Transverse colon (tissue), 4 donors: ENCODE measurements around the gene FXN. TPM values are rescaled to one million over a fixed set of nuclear protein-coding genes. Genes with fewer than 3 reads are reported as not detected.
A peak's percentile ranks its signal among the peaks of the same experiment; 100 is the strongest.

Experiments
- DNase-seq: peaks from one replicate; pipeline ENCODE4 v3.0.0-alpha.2; 2019
- H3K27ac ChIP-seq, 4 donors: fragments of 200-600 bp; sonication (generic); 2 replicates each; pipeline ENCODE4 v1.5.1; 2016 to 2018; ENCODE audit warnings: inconsistent platforms in 4 of 4
- H3K27me3 ChIP-seq: fragments of 200-600 bp; sonication (generic); 2 replicates; pipeline ENCODE4 v1.5.1; 2017; ENCODE audit warnings: inconsistent platforms
- H3K36me3 ChIP-seq, 4 donors: fragments of 200-600 bp; sonication (generic); 2 replicates each; pipeline ENCODE4 v1.5.1; 2017 to 2019; ENCODE audit warnings: inconsistent platforms in 4 of 4
- H3K4me1 ChIP-seq, 4 donors: fragments of 200-600 bp; sonication (generic); 2 replicates each; pipeline ENCODE4 v1.5.1; 2017 to 2020; ENCODE audit warnings: inconsistent platforms in 4 of 4
- H3K4me3 ChIP-seq, 4 donors: fragments of 200-600 bp; sonication (generic); 1 replicate in 1 of 4; 2 replicates in 3 of 4; pipeline versions ENCODE4 v1.5.1 to v1.6.1; 2017 to 2019; ENCODE audit warnings: inconsistent platforms in 4 of 4
- H3K9me3 ChIP-seq, 2 donors: fragments of 200-600 bp; sonication (generic); 2 replicates each; pipeline ENCODE4 v1.5.1; 2017 to 2019; ENCODE audit warnings: inconsistent platforms in 2 of 2
- CTCF ChIP-seq, 5 experiments: fragments of 200-600 bp in 3 of 5; fragments of 450-650 bp in 2 of 5; sonication (generic) in 3 of 5; IDR thresholded peaks; 1 replicate in 2 of 5; 2 replicates in 3 of 5; pipeline ENCODE4 v1.5.1; 2016 to 2017; ENCODE audit warnings: antibody characterized with exemption in 5 of 5, inconsistent platforms in 3 of 5, mild to moderate bottlenecking in 2 of 5, moderate library complexity in 1 of 5
- EP300 ChIP-seq: sonication (generic); formaldehyde crosslinking; IDR thresholded peaks from one replicate; pipeline ENCODE4 v1.6.1; 2017; ENCODE audit warnings: antibody characterized with exemption, low read depth
- POLR2A ChIP-seq: fragments of 450-650 bp; IDR thresholded peaks from one replicate; pipeline ENCODE4 v1.6.1; 2016; ENCODE audit warnings: antibody characterized with exemption, mild to moderate bottlenecking, moderate library complexity
- POLR2AphosphoS5 ChIP-seq, 3 donors: sonication (generic); formaldehyde crosslinking; IDR thresholded peaks; one replicate each; pipeline ENCODE4 v1.6.1; 2016; ENCODE audit warnings: antibody characterized with exemption in 3 of 3
- WGBS, 2 donors: methylation state at CpG; one replicate each; pipeline ENCODE4 v1.1.5; 2018; ENCODE audit warnings: low coverage in 1 of 2; 5-methylcytosine and 5-hydroxymethylcytosine counted together
- in situ Hi-C, 4 donors: fragments of 200-750 bp; cut with MboI; loops; one replicate each; pipeline versions ENCODE4 v1.15.0 to v1.15.1; 2017; ENCODE audit warnings: low sequenced_read_pairs in 3 of 4, low pct_ligation_motif_present in 1 of 4, low pct_unique_long_range_greater_than_20kb in 1 of 4
- intact Hi-C: fragments of 100-400 bp; cut with DNase I; formaldehyde crosslinking; loops from one replicate; pipeline ENCODE4 v1.15.1; 2023; ENCODE audit warnings: low total_unique reads
- small RNA-seq, 4 donors: library from RNA; depleted of rRNA; stranded (forward); fragments of <200 nt; gene quantifications; one replicate each; pipeline ENCODE3, GENCODE V24; 2016
- total RNA-seq, 4 donors: library from RNA; depleted of rRNA; stranded (reverse); fragments of >200 nt; gene quantifications; one replicate each; pipeline ENCODE4 v1.1.0, GENCODE V29; 2016

The FXN gene
- total RNA-seq, 4 donors from 2014 or later, result 2.0 to 5.5 (median 3.5) TPM

GRCh38 chr9:69145144-69145715 is 109.7 kb downstream of the FXN start:
- no peak for DNase-seq
- in situ Hi-C loops, result no loop called here

GRCh38 chr9:69147041-69147834 is 111.7 kb downstream of the FXN start:
- no peak for DNase-seq
- in situ Hi-C loops (no loop called here), intact Hi-C loops (no loop called here)
- 92 to 93% methylated on average over 4 to 11 of the region's 11 CpGs for WGBS, 2 donors
- Histone ChIP-seq H3K27ac (no peak overlapping the region), H3K27me3 (no peaks in the 10 kb centered on the region), H3K4me1 (peaks cover 0 to 19% (median 8%) of the 10 kb centered on the region in 4 donors), H3K36me3 (no peaks in the 10 kb centered on the region), H3K4me3 (no peak overlapping the region), H3K9me3 (no peaks in the 10 kb centered on the region)
- no peak for TF ChIP-seq CTCF (IDR thresholded peaks at IDR 0.05)
- no peak for TF ChIP-seq POLR2A
- no peak for TF ChIP-seq EP300
- no peak for TF ChIP-seq POLR2AphosphoS5 (IDR thresholded peaks at IDR 0.05)

More at GRCh38 chr9:69145144-69145715, 109.7 kb downstream of the FXN start:
- H3K9me3 ChIP-seq, result no peaks in the 10 kb centered on the region
- TF ChIP-seq EP300 (no peak), POLR2A (no peak), POLR2AphosphoS5 (IDR thresholded peaks at IDR 0.05) (no peak), CTCF (IDR thresholded peaks at IDR 0.05) (no peak)
- no peak overlapping the region for H3K27ac ChIP-seq
- WGBS, 2 donors, result 82 to 89% methylated on average over 8 of the region's 8 CpGs
- H3K4me3 ChIP-seq, result no peak overlapping the region
- no peaks in the 10 kb centered on the region for H3K27me3 ChIP-seq
- intact Hi-C loops, result no loop called here
- H3K36me3 ChIP-seq, result no peaks in the 10 kb centered on the region
- peaks cover 0 to 18% (median 8%) of the 10 kb centered on the region in 4 donors for H3K4me1 ChIP-seq

GRCh38 chr9:69149321-69149807 is 113.8 kb downstream of the FXN start:
- no peak for DNase-seq
- peak overlapping the region in 1 of 4 donors; percentile 12 for H3K27ac ChIP-seq

More at GRCh38 chr9:69149321-69149807, 113.8 kb downstream of the FXN start:
- Histone ChIP-seq H3K9me3 (no peaks in the 10 kb centered on the region), H3K4me3 (no peak overlapping the region), H3K36me3 (no peaks in the 10 kb centered on the region), H3K27me3 (no peaks in the 10 kb centered on the region), H3K4me1 (peaks cover 0 to 9% (median 4%) of the 10 kb centered on the region in 4 donors)
- intact Hi-C loops, result no loop called here
- in situ Hi-C loops, result no loop called here
- TF ChIP-seq POLR2AphosphoS5 (IDR thresholded peaks at IDR 0.05) (no peak), CTCF (IDR thresholded peaks at IDR 0.05) (peak in 1 of 5 experiments; percentile 10)
- WGBS, 2 donors, result 22 to 34% methylated on average over 6 to 7 of the region's 7 CpGs

Small RNA genes within 50 kb of the gene (small RNA-seq; reads per million reads assigned to genes)
- gene AL162730.1, result 0 reads per million in 4 donors

Other genes with a start within 250 kb of the FXN start
- gene PRKACG, start 21.6 kb upstream of the FXN start, total RNA-seq, result not detected
- 100 to 1,000 TPM; 128 to 282 (median 202) TPM for gene TJP2, start 138.5 kb downstream of the FXN start, total RNA-seq